HS-27A (cell line): ENCODE measurements around the gene PLD4.
"Not testable (repeated sequence)": the region's sequence is repeated elsewhere in the genome, so short reads cannot be mapped to it uniquely, and the experiment has no call there.

Experiments
- DNase-seq: peaks from one replicate; pipeline ENCODE4 v3.0.0-alpha.2; 2012; ENCODE audit warnings: low read depth, missing footprints

The PLD4 gene

DNA sequence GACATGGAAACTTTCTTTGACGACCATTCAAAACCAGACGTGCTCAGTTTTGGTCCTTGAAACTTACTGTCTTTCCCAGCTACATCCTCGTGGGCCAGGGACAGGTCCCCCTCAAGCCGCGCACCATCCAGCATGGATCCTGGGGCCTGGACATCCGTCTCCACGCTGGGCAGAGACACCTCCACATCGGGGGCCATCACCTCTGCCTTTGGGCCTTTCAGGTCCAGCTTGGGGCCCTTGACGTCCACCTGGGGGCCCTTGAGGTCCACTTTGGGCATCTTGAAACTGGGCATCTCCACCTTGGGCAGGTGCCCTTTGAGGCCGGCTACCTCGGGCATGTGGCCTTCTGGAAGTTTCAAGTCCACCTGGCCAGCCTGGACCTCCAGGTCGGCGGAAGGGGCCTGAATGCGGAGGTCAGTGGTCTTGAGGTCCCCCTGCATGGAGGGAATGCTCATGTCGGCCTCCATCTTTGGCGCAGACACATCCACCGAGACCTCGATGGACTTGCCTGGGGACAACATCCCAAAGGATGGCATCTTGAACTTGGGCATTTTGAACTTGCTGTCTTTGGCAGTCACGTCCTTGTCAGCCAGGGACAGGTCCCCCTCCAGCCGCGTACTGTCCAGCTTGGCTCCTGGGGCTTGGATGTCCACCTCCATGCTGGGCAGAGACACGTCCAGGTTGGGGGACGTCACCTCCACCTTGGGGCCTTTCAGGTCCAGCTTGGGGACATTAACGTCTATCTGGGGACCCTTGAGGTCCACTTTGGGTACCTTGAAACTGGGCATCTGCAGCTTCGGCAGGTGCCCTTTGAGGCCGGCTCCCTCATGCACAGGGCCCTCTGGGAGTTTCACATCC lies 17.1 kb downstream of the PLD4 start:
- no peak for DNase-seq

DNA sequence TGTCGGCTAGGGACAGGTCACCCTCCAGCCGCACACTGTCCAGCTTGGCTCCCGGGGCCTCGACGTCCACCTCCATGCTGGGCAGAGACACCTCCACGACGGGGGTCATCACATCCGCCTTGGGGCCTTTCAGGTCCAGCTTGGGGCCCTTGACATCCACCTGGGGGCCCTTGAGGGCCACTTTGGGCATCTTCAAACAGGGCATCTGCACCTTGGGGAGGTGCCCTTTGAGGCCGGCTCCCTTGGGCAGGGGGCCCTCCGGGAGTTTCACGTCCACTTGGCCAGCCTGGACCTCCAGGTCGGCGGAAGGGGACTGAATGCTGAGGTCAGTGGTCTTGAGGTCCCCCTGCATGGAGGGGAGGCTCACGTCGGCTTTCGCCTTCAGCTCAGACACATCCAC lies 17.9 kb downstream of the PLD4 start:
- no peak for DNase-seq

DNA sequence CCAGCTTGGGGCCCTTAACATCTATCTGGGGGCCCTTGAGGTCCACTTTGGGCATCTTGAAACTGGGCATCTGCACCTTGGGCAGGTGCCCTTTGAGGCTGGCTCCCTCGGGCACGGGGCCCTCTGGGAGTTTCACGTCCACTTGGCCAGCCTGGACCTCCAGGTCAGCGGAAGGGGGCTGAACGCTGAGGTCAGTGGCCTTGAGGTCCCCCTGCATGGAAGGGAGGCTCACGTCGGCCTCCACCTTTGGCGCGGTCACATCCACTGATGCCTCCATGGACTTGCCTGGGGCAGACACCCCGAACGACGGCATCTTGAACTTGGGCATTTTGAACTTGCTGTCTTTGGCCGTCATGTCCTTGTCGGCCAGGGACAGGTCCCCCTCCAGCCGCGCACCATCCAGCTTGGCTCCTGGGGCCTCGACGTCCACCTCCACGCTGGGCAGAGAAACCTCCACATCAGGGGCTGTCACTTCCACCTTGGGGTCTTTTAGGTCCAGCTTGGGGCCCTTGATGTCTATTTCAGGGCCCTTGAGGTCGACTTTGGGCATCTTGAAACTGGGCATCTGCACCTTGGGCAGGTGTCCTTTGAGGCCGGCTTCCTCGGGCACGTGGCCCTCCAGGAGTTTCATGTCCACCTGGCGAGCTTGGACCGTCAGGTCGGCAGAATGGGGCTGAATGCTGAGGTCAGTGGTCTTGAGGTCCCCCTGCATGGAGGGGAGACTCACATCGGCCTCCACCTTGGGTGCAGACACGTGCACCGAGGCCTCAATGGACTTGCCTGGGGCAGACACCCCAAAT lies 18.7 kb downstream of the PLD4 start:
- not testable (repeated sequence) for DNase-seq

DNA sequence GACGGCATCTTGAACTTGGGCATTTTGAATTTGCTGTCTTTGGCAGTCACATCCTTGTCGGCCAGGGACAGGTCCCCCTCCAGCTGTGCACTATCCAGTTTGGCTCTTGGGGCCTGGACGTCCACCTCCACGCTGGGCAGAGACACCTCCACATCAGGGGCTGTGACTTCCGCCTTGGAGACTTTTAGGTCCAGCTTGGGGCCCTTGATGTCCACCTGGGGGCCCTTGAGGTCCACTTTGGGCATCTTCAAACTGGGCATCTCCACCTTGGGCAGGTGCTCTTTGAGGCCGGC lies 19.3 kb downstream of the PLD4 start:
- not testable (repeated sequence) for DNase-seq

DNA sequence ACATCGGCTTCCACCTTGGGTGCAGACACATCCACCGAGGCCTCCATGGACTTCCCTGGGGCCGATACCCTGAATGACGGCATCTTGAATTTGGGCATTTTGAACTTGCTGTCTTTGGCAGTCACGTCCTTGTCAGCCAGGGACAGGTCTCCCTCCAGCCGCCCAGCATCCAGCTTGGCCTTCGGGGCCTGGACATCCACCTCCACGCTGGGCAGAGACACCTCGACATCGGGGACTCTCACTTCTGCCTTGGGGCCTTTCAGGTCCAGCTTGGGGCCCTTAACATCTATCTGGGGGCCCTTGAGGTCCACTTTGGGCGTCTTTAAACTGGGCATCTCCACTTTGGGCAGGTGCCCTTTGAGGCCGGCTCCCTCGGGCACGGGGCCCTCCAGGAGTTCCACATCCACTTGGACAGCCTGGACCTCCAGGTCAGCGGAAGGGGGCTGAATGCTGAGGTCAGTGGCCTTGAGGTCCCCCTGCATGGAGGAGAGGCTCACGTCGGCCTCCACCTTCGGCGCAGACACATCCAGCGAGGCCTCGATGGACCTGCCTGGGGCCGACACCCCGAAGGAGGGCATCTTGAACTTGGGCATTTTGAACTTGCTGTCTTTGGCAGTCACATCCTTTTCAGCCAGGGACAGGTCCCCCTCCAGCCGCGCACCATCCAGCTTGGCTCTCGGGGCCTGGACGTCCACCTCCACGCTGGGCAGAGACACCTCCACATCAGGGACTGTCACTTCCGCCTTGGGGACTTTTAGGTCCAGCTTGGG lies 19.9 kb downstream of the PLD4 start:
- not testable (repeated sequence) for DNase-seq

DNA sequence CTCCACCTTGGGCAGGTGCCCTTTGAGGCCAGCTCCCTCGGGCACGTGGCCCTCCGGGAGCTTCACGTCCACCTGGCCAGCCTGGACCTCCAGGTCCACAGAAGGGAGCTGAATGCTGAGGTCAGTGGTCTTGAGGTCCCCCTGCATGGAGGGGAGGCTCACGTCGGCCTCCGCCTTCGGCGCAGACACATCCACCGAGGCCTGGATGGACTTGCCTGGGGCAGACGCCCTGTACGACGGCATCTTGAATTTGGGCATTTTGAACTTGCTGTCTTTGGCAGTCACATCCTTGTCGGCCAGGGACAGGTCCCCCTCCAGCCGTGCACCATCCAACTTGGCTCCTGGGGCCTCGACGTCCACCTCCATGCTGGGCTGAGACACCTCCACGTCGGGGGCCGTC lies 20.6 kb downstream of the PLD4 start:
- not testable (repeated sequence) for DNase-seq

DNA sequence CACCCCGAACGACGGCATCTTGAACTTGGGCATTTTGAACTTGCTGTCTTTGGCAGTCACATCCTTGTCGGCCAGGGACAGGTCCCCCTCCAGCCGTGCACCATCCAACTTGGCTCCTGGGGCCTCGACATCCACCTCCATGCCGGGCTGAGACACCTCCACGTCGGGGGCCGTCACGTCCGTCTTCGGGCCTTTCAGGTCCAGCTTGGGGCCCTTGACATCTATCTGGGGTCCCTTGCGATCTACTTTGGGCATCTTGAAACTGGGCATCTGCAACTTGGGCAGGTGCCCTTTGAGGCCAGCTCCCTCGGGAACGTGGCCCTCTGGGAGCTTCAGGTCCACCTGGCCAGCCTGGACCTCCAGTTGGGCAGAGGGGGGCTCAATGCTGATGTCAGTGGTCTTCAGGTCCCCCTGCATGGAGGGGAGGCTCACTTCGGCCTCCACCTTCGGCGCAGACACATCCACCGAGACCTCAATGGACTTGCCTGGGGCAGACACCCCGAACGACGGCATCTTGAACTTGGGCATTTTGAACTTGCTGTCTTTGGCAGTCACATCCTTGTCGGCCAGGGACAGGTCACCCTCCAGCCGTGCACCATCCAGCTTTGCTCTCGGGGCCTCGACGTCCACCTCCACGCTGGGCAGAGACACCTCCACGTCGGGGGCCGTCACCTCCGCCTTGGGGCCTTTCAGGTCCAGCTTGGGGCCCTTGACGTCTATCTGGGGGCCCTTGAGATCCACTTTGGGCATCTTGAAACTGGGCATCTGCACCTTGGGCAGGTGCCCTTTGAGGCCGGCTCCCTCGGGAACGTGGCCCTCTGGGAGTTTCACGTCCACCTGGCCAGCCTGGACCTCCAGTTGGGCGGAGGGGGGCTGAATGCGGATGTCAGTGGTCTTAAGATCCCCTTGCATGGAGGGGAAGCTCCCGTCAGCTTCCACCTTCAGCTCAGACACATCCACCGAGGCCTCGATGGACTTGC lies 21.6 kb downstream of the PLD4 start:
- DNase-seq, result not testable (repeated sequence)

DNA sequence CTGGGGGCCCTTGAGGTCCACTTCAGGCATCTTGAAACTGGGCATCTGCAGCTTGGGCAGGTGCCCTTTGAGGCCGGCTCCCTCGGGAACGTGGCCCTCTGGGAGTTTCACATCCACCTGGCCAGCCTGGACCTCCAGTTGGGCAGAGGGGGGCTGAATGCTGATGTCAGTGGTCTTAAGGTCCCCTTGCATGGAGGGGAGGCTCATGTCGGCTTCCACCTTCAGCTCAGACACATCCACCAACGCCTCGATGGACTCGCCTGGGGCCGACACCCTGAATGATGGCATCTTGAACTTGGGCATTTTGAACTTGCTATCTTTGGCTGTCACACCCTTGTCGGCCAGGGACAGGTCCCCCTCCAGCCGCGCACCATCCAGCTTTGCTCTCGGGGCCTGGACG lies 22.5 kb downstream of the PLD4 start:
- DNase-seq, result not testable (repeated sequence)

DNA sequence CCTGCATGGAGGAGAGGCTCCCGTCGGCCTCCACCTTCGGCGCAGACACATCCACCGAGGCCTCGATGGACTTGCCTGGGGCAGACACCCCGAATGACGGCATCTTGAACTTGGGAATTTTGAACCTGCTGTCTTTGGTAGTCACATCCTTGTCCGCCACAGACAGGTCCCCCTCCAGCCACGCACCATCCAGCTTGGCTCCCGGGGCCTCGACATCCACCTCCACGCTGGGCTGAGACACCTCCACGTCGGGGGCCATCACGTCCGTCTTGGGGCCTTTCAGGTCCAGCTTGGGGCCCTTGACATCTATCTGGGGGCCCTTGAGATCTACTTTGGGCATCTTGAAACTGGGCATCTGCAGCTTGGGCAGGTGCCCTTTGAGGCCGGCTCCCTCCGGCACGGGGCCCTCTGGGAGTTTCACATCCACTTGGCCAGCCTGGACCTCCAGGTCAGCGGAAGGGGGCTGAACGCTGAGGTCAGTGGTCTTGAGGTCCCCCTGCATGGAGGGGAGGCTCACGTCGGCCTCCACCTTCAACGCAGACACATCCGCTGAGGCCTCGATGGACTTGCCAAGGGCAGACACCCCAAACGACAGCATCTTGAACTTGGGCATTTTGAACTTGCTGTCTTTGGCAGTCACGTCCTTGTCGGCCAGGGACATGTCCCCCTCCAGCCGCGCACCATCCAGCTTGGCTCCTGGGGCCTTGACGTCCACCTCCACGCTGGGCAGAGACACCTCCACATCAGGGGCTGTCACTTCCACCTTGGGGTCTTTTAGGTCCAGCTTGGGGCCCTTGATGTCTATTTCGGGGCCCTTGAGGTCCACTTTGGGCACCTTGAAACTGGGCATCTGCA lies 23.4 kb downstream of the PLD4 start:
- not testable (repeated sequence) for DNase-seq

DNA sequence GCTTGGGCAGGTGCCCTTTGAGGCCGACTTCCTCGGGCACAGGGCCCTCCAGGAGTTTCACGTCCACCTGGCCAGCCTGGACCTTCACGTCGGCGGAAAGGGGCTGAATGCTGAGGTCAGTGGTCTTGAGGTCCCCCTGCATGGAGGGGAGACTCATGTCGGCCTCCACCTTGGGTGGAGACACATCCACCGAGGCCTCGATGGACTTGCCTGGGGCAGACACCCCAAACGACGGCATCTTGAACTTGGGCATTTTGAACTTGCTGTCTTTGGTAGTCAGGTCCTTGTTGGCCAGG lies 24.0 kb downstream of the PLD4 start:
- no peak for DNase-seq

DNA sequence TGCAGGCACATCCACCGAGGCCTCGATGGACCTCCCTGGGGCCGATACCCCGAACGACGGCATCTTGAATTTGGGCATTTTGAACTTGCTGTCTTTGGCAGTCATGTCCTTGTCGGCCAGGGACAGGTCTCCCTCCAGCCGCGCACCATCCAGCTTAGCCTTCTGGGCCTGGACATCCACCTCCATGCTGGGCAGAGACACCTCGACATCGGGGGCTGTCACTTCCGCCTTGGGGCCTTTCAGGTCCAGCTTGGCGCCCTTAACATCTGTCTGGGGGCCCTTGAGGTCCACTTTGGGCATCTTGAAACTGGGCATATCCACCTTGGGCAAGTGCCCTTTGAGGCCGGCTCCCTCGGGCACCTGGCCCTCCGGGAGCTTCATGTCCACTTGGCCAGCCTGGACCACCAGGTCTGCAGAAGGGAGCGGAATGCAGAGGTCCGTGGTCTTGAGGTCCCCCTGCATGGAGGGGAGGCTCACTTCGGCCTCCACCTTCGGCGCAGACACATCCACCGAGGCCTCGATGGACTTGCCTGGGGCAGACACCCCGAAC lies 24.8 kb downstream of the PLD4 start:
- not testable (repeated sequence) for DNase-seq

DNA sequence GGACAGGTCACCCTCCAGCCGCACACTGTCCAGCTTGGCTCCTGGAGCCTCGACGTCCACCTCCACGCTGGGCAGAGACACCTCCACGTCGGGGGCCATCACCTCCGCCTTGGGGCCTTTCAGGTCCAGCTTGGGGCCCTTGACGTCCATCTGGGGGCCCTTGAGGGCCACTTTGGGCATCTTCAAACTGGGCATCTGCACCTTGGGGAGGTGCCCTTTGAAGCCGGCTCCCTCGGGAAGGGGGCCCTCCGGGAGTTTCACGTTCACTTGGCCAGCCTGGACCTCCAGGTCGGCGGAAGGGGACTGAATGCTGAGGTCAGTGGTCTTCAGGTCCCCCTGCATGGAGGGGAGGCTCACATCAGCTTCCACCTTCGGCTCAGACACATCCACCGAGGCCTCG lies 25.3 kb downstream of the PLD4 start:
- DNase-seq, result no peak

DNA sequence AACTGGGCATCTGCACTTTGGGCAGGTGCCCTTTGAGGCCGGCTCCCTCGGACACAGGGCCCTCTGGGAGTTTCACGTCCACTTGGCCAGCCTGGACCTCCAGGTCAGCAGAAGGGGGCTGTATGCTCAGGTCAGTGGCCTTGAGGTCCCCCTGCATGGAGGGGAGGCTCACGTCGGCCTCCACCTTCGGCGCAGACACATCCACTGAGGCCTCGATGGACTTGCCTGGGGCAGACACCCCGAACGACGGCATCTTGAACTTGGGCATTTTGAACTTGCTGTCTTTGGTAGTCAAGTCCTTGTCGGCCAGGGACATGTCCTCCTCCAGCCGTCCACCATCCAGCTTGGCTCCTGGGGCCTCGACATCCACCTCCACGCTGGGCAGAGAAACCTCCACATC lies 26.0 kb downstream of the PLD4 start:
- not testable (repeated sequence) for DNase-seq

DNA sequence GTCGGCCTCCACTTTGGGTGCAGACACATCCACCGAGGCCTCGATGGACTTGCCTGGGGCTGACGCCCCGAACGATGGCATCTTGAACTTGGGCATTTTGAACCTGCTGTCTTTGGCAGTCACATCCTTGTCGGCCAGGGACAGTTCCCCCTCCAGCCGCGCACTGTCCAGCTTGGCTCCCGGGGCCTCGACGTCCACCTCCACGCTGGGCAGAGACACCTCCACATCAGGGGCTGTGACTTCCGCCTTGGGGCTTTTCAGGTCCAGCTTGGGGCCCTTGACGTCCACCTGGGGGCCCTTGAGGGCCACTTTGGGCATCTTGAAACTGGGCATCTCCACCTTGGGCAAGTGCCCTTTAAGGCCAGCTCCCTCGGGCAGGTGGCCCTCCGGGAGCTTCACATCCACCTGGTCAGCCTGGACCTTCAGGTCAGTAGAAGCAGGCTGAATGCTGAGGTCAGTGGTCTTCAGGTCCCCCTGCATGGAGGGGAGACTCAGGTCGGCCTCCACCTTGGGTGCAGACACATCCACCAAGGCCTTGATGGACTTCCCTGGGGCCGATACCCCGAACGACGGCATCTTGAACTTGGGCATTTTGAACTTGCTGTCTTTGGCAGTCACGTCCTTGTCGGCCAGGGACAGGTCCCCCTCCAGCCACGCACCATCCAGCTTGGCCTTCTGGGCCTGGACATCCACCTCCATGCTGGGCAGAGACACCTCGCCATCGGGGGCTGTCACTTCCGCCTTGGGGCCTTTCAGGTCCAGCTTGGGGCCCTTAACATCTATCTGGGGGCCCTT lies 27.4 kb downstream of the PLD4 start:
- DNase-seq, result not testable (repeated sequence)

DNA sequence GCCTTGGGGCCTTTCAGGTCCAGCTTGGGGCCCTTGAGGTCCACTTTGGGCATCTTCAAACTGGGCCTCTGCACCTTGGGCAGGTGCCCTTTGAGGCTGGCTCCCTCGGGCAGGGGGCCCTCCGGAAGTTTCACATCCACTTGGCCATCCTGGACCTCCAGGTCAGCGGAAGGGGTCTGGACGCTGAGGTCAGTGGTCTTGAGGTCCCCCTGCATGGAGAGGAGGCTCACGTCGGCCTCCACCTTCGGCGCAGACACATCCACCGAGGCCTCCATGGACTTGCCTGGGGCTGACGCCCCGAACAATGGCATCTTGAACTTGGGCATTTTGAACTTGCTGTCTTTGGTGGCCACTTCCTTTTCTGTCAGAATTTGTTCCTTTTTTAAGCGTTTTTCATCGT lies 28.4 kb downstream of the PLD4 start:
- DNase-seq, result no peak

DNA sequence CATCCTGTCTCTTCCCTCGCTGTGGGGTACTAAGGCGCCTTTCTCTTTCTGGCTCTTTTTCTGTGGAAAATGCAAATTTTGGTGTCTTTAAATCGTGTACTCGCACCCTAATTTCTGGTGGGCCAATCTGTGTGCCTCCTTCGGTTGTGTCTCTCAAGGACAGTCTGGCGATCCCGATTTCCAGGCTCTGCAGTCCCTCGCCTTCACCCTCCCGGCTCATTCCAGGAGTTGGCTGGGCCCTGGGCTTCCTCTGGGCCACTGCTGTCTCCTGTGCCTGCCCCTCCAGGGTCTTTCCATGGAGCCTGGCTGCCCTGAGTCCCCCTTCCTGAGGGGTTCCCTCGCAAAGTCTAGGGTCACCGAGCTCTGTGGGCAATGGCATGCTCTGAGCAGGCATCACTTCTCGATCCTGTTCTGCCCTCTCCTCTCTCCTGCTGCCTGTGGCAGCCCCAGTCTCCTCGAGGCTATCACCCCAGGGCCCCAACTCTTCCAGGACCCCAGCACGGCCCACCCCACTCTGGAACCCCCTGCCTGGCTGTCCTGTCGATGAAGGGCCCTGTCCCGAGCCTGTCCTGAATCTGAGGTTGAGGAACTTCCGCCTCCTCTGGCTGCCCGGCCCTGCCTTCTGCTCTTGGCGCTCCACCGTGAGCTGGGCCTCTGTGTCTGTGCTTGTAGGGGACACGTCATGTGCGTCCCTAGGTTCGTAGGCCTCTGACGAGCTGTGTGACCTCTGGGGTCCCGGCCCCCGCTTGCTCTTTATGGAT lies 29.4 kb downstream of the PLD4 start:
- DNase-seq, result no peak

DNA sequence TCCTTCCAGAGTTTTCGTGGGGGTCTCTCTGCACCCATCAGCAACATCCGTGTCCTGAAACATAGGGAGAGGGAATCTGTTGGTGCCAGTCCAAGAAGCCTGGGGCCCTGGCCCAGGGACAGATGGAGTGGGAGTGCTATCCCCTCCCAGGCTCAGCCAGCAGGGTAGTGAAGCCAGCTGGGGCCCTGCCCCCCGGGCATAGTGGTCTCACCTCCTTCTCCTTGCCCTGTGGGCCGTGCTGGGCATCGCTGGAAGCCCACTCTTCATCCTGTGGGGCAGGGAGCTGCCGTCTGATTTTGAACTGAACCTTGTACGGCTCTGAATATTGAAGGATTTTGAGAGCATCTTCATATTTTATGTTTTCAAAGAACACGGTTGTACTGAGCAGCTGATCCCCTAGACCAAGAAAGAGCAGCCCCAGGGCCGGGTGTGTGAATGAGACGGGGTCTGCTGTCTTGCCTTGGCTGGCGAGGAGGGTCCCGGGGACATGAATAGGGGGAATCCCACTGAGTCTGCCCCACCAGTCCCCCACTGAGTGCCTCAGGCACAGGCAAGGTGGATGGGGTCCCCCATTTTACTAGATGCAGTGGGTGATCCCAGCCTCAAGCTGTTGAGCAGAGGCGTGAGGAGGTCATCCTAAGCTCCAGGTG lies 30.2 kb downstream of the PLD4 start:
- DNase-seq, result no peak

DNA sequence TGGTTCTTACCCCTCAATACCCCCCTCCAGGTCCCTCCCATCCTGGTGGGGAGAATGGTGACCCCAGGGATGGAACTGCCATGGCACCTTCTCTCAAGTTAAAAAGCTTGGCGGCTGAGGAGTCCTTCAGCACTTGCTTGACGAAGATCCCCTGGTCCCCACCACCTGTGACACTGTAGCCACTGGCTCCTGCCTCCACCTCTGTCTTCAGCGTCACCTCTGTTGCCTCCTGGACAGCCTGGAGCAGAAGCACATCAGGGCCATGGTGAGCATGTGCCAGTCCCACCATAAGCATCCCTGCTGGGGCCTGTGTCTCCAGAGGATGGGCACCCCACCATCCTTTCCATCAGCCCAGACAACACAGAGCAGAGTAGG lies 30.7 kb downstream of the PLD4 start:
- no peak for DNase-seq
